Body of pancreas (tissue), 4 donors: ENCODE measurements around the gene ANGPTL2. TPM values are rescaled to one million over a fixed set of nuclear protein-coding genes. Genes with fewer than 3 reads are reported as not detected.

Source experiments
- ATAC-seq: fragments of 150-250 bp; one replicate; pipeline ENCODE4 v1.9.1; 2016
- DNase-seq, 4 donors: peaks; one replicate each; pipeline ENCODE4 v3.0.0-alpha.2; 2019
- H3K27ac ChIP-seq, 4 donors: fragments of 200-600 bp; sonication (generic); 1 replicate in 3 of 4; 2 replicates in 1 of 4; pipeline versions ENCODE4 v1.5.1 to v1.6.1; 2016 to 2019; ENCODE audit warnings: mild to moderate bottlenecking in 1 of 4, mixed read lengths in 1 of 4, moderate library complexity in 1 of 4
- H3K27me3 ChIP-seq, 2 donors: fragments of 200-600 bp; sonication (generic); one replicate each; pipeline ENCODE4 v1.6.0; 2016; ENCODE audit warnings: mild to moderate bottlenecking in 1 of 2
- H3K36me3 ChIP-seq, 2 donors: fragments of 200-600 bp; sonication (generic); replicated peaks in 1 of 2; 2 replicates each; pipeline ENCODE4 v1.5.1; 2016; ENCODE audit warnings: low read depth in 2 of 2; ENCODE audit not compliant: insufficient read depth in 1 of 2
- H3K4me1 ChIP-seq: fragments of 200-600 bp; sonication (generic); one replicate; pipeline ENCODE4 v1.6.0; 2016
- H3K4me3 ChIP-seq, 2 donors: fragments of 200-600 bp; sonication (generic); 1 replicate in 1 of 2; 2 replicates in 1 of 2; pipeline ENCODE4 v1.5.1; 2016 to 2019
- H3K9me3 ChIP-seq, 3 donors: fragments of 200-600 bp; sonication (generic); 1 replicate in 2 of 3; 2 replicates in 1 of 3; pipeline ENCODE4 v1.5.1; 2016
- POLR2A ChIP-seq, 3 donors: fragments of 450-650 bp; IDR thresholded peaks; one replicate each; pipeline ENCODE4 v1.6.1; 2016; ENCODE audit warnings: antibody characterized with exemption in 3 of 3, mild to moderate bottlenecking in 2 of 3
- WGBS, 2 donors: methylation state at CpG; one replicate each; pipeline ENCODE4 v1.1.5; 2017; 5-methylcytosine and 5-hydroxymethylcytosine counted together
- intact Hi-C: fragments of 100-400 bp; cut with DNase I; formaldehyde crosslinking; loops from one replicate; pipeline ENCODE4 v1.15.1; 2023
- total RNA-seq, 2 donors: library from RNA; depleted of rRNA; stranded (reverse); fragments of >200 nt; gene quantifications; one replicate each; pipeline ENCODE4 v1.1.0, GENCODE V29; 2016
- TF ChIP-seq, protein P1 (sequence below), 7 experiments: fragments of 450-650 bp in 4 of 7; fragments of 200-600 bp in 3 of 7; sonication (generic) in 3 of 7; IDR thresholded peaks; one replicate each; pipeline ENCODE4 v1.5.1; 2016 to 2019; ENCODE audit warnings: antibody characterized with exemption in 7 of 7

Gene ANGPTL2
- total RNA-seq, 2 donors from 2014 or later: 3.1 to 7.6 TPM

DNA sequence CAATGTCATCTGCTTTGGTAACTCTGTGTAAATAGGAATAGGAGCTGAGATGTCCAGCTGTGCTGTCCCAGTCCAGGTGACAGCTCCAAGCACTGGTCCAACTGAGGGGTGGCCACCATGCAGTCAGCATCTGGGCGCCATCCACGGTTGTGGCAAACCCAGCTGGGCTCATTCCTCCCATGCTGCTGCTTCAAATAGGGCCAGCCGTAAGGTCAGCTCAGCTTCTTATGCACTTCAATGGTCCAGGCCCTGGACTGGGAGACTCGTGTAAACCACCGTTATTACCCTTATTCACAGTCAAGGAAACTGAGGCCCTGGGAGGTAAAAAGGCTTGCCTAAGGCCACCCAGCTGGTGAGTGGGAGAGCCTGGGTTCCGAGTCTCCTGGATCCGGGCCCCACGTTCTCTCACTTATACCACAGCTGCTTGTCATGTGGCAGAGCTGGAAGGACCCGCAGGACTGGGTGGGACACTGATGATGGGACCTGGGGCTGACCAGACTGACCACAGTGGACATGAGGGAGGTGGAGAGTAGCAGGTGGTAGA, 38.7 kb upstream of the ANGPTL2 start:
- DNase-seq: no peak

DNA sequence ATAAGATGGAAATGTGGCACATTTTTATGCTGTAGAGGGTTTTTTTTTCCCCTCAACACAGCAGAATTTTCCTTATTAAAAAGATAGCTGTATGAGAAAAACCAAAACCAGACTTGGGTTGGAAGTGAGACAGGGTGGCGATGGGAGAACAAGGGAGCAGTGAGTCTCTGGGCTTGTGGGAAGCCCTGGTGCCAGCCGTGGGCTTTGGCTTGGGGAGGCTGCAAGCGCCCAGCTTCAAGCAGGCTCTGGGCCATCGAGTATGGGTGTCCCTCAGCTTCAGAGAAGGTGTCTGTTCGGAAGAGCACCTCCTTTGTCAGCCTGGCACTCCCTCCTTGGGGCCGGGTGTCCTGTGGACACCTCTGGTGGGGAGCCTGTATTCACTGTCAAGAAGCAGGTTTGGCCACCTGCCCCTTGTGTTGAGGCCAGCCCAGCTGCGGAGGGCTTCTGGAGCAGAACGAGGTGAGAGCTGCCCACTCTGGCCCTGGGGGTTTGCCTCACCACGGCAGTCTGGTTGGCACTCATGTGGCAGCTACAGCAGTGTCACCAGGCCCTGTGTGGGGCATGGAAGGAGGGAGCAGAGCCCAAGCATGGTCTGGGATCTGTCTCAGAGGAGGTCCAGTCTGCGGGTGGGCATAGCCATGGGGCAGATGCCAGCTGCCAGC, 37.6 kb upstream of the ANGPTL2 start:
- 86 to 90% methylated on average over 5 to 9 of the region's 10 CpGs for WGBS, 2 donors
- Histone ChIP-seq H3K4me3 (no peak overlapping the region), H3K27ac (no peak overlapping the region), H3K9me3 (no peaks in the 10 kb centered on the region), H3K4me1 (no peaks in the 10 kb centered on the region), H3K36me3 (no peaks in the 10 kb centered on the region), H3K27me3 (no peaks in the 10 kb centered on the region)
- TF ChIP-seq, protein P1, sequence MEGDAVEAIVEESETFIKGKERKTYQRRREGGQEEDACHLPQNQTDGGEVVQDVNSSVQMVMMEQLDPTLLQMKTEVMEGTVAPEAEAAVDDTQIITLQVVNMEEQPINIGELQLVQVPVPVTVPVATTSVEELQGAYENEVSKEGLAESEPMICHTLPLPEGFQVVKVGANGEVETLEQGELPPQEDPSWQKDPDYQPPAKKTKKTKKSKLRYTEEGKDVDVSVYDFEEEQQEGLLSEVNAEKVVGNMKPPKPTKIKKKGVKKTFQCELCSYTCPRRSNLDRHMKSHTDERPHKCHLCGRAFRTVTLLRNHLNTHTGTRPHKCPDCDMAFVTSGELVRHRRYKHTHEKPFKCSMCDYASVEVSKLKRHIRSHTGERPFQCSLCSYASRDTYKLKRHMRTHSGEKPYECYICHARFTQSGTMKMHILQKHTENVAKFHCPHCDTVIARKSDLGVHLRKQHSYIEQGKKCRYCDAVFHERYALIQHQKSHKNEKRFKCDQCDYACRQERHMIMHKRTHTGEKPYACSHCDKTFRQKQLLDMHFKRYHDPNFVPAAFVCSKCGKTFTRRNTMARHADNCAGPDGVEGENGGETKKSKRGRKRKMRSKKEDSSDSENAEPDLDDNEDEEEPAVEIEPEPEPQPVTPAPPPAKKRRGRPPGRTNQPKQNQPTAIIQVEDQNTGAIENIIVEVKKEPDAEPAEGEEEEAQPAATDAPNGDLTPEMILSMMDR (IDR thresholded peaks at IDR 0.05): no peak
- TF ChIP-seq POLR2A (IDR thresholded peaks at IDR 0.05): no peak
- DNase-seq: no peak
- ATAC-seq: no peak
- intact Hi-C loops: no loop called here

More for the DNA sequence above, 38.7 kb upstream of the ANGPTL2 start:
- Histone ChIP-seq H3K9me3 (no peaks in the 10 kb centered on the region), H3K4me1 (no peaks in the 10 kb centered on the region), H3K36me3 (no peaks in the 10 kb centered on the region), H3K4me3 (no peak overlapping the region), H3K27ac (no peak overlapping the region), H3K27me3 (no peaks in the 10 kb centered on the region)
- TF ChIP-seq POLR2A (IDR thresholded peaks at IDR 0.05): no peak
- TF ChIP-seq, protein P1 (IDR thresholded peaks at IDR 0.05): no peak
- intact Hi-C loops: no loop called here
- WGBS, 2 donors: 96% methylated on average over 5 to 9 of the region's 9 CpGs
- peak; percentile 4 for ATAC-seq

DNA sequence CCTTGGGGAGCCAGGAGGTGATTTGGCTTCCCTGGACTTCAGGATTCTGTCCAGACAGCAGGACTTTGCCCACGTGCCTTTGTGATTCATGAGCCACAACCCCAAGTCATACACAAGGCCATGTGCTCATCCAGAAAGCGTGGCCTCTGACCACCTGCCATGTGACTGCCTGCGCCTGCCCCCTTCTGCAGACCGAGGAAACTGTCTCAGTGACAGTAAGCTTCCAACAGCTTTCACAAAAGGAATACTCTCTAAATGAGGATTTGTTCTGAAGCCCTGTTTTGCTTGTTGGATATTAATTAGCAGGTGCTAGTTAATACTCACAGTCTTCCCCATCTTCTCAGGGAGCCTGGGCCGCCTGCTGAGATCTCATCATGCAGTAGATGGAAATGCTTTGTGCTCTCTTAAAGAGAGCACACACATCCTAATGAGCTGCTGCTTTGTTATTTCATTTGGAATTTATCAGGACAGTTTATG, 36.9 kb upstream of the ANGPTL2 start:
- H3K4me1 ChIP-seq: no peaks in the 10 kb centered on the region
- no peak overlapping the region for H3K27ac ChIP-seq
- no peaks in the 10 kb centered on the region for H3K27me3 ChIP-seq
- ATAC-seq: no peak
- 82 to 87% methylated on average over 4 to 5 of the region's 5 CpGs for WGBS, 2 donors
- peak in 2 of 4 donors; percentile 22 to 39 for DNase-seq
- no peaks in the 10 kb centered on the region for H3K36me3 ChIP-seq
- no peak overlapping the region for H3K4me3 ChIP-seq
- H3K9me3 ChIP-seq: no peaks in the 10 kb centered on the region
- TF ChIP-seq, protein P1 (IDR thresholded peaks at IDR 0.05): no peak
- no peak for TF ChIP-seq POLR2A (IDR thresholded peaks at IDR 0.05)
- intact Hi-C loops: no loop called here

DNA sequence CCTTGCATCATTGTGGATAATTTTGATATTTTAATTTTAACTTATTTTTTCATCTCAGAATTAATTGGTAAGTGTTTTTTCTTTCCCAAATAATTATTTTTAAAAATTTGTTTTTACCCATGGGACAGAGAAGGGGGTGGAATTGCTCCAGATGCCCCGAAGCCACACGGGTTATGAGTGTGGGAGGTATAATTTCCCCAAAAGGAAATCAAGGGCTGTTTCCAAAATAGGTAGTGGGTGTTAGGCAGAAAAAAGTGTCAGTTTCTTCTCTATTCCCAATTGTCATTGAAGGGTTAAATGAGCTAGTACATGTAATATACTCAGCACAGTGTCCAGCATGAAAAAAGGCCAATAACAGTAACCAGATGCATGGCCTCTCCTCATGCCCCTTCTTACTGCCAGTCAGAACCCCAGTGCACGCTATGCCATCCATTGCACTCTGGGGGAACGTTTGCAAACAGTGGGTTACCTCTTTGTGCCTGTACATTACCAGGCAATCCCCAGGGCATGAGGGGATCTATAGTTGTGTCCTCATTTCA, 36.4 kb upstream of the ANGPTL2 start:
- TF ChIP-seq POLR2A (IDR thresholded peaks at IDR 0.05): no peak
- TF ChIP-seq, protein P1 (IDR thresholded peaks at IDR 0.05): no peak
- Histone ChIP-seq H3K9me3 (no peaks in the 10 kb centered on the region), H3K27me3 (no peaks in the 10 kb centered on the region), H3K27ac (no peak overlapping the region), H3K4me1 (no peaks in the 10 kb centered on the region), H3K36me3 (no peaks in the 10 kb centered on the region), H3K4me3 (no peak overlapping the region)
- 89 to 97% methylated on average over 3 to 4 of the region's 4 CpGs for WGBS, 2 donors
- intact Hi-C loops: no loop called here
- no peak for DNase-seq
- no peak for ATAC-seq
